MCF 10A (cell line): ENCODE data around the gene C1orf198. TPM values are rescaled to one million over a fixed set of nuclear protein-coding genes. Genes with fewer than 3 reads are reported as not detected.

Experiments
- BruUV-seq: library from RNA; stranded (reverse); fragments of 400-500 nt; replicated peaks from 2 replicates; lab custom pipeline; 2021; lab: Mats Ljungman, UMichigan
- CTCF ChIA-PET: fragments of 300-600 bp; sonication (Branson Sonifier 250); formaldehyde crosslinking; extraction: SDS; loops from one replicate; lab custom pipeline; 2021; ENCODE audit warnings: antibody characterized with exemption, inconsistent platforms; lab: Yijun Ruan, JAX
- POLR2A ChIA-PET: fragments of 300-600, 350-650 bp; sonication (Branson Sonifier 250); formaldehyde crosslinking; extraction: SDS; loops from one replicate; lab custom pipeline; 2020; ENCODE audit warnings: antibody characterized with exemption, inconsistent platforms; lab: Yijun Ruan, JAX
- DNase-seq: peaks from one replicate; pipeline ENCODE4 v3.0.0-alpha.2; 2018; ENCODE audit not compliant: unreplicated experiment
- H3K27ac Mint-ChIP-seq: one replicate; pipeline ENCODE4 v1.8.0; 2022; ENCODE audit warnings: mild to moderate bottlenecking, low read depth, mixed read lengths; ENCODE audit not compliant: unreplicated experiment
- H3K27me3 Mint-ChIP-seq: one replicate; pipeline ENCODE4 v1.8.0; 2022; ENCODE audit warnings: mixed read lengths; ENCODE audit not compliant: insufficient read depth, unreplicated experiment
- H3K36me3 Mint-ChIP-seq: one replicate; pipeline ENCODE4 v1.8.0; 2022; ENCODE audit warnings: mild to moderate bottlenecking, moderate library complexity, mixed read lengths; ENCODE audit not compliant: insufficient read depth, unreplicated experiment
- H3K4me1 Mint-ChIP-seq: one replicate; pipeline ENCODE4 v1.8.0; 2022; ENCODE audit warnings: mixed read lengths; ENCODE audit not compliant: insufficient read depth, unreplicated experiment
- H3K4me3 Mint-ChIP-seq: one replicate; pipeline ENCODE4 v1.8.0; 2022; ENCODE audit warnings: mild to moderate bottlenecking, moderate library complexity, mixed read lengths; ENCODE audit not compliant: unreplicated experiment
- H3K9me3 Mint-ChIP-seq: one replicate; pipeline ENCODE4 v1.8.0; 2022; ENCODE audit warnings: mixed read lengths; ENCODE audit not compliant: unreplicated experiment
- CTCF ChIP-seq: fragments of 200-600 bp; IDR thresholded peaks from one replicate; pipeline ENCODE4 v1.8.0; 2022; ENCODE audit warnings: antibody characterized with exemption, mild to moderate bottlenecking; ENCODE audit not compliant: unreplicated experiment
- intact Hi-C: fragments of 100-400 bp; cut with micrococcal nuclease; formaldehyde crosslinking; loops from 2 replicates; pipeline ENCODE4 v1.14.1; 2022
- total RNA-seq: library from RNA; stranded (reverse); gene quantifications from 2 replicates; pipeline ENCODE4 v1.2.3, GENCODE V29; 2022

The C1orf198 gene
- total RNA-seq, 1 experiment from 2014 or later, result 13.7 TPM

GRCh38 chr1:230814949-230815692, 53.2 kb downstream of the C1orf198 start:
- no peaks in the 10 kb centered on the region for H3K36me3 Mint-ChIP-seq
- no peaks in the 10 kb centered on the region for H3K4me1 Mint-ChIP-seq
- no peak for TF ChIP-seq CTCF
- H3K27me3 Mint-ChIP-seq, result peaks cover 40% of the 10 kb centered on the region
- CTCF ChIA-PET, result interaction anchor here (0.8 kb wide), 2 partner anchors 15 to 17 kb away, joined by 3 to 4 read pairs; no protein-coding TSS in a partner anchor
- no peak overlapping the region for H3K4me3 Mint-ChIP-seq
- H3K27ac Mint-ChIP-seq, result no peak overlapping the region
- intact Hi-C loops, result no loop called here
- peaks cover 15% of the 10 kb centered on the region for H3K9me3 Mint-ChIP-seq
- POLR2A ChIA-PET, result interaction anchor here (0.8 to 1.3 kb wide), 5 partner anchors 10 to 21 kb away, joined by 3 to 4 read pairs (median 3); no protein-coding TSS in a partner anchor
- no peak for DNase-seq
- no TSS peak for BruUV-seq

DNA sequence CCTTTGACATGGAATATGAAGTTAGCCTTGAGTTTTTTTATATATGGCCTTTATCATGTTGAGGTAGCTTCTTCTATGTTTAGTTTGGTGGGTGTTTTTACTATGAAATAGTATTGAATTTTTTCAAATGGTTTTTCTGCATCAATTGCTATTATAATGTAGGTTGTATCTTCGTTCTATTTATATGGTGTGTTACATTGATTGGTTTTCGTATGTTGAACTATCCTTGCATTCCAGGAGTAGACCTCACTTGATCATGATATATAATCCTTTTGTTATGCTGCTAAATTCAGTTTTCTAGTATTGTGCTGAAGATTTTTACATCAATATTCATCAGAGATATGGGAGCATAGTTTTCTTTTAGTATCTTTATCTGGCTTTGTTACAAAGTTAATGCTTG, 55.8 kb downstream of the C1orf198 start:
- Mint-ChIP-seq H3K27ac (no peak overlapping the region), H3K4me1 (no peaks in the 10 kb centered on the region), H3K4me3 (no peak overlapping the region), H3K9me3 (peaks cover 15% of the 10 kb centered on the region), H3K36me3 (no peaks in the 10 kb centered on the region), H3K27me3 (peaks cover 35% of the 10 kb centered on the region)
- intact Hi-C loops, result no loop called here
- TF ChIP-seq CTCF, result no peak
- no peak for DNase-seq
- ChIA-PET CTCF (interaction anchor here (5.9 kb wide), 1 partner anchor 15 kb away, joined by 43 read pairs; no protein-coding TSS in a partner anchor), POLR2A (interaction anchor here (0.6 to 1.4 kb wide), 3 partner anchors 8 to 18 kb away, joined by 3 read pairs; no protein-coding TSS in a partner anchor)
- BruUV-seq, result no TSS peak

GRCh38 chr1:230809256-230809990, 58.9 kb downstream of the C1orf198 start:
- H3K36me3 Mint-ChIP-seq, result no peaks in the 10 kb centered on the region
- BruUV-seq, result no TSS peak
- H3K4me1 Mint-ChIP-seq, result no peaks in the 10 kb centered on the region
- H3K27me3 Mint-ChIP-seq, result peaks cover 31% of the 10 kb centered on the region
- no peak for TF ChIP-seq CTCF
- H3K4me3 Mint-ChIP-seq, result no peak overlapping the region
- no peak overlapping the region for H3K27ac Mint-ChIP-seq
- peaks cover 15% of the 10 kb centered on the region for H3K9me3 Mint-ChIP-seq
- intact Hi-C loops, result no loop called here
- ChIA-PET POLR2A (interaction anchor here (1.1 kb wide), 1 partner anchor 528 kb away, joined by 3 read pairs; the partner anchor contains the start of genes EXOC8 and SPRTN), CTCF (interaction anchor here (0.7 to 5.9 kb wide), 3 partner anchors 11 to 49 kb away, joined by 3 to 43 read pairs (median 5); no protein-coding TSS in a partner anchor)
- DNase-seq, result no peak
